ENCODE results near the gene FRMD5. TPM values are rescaled to one million over a fixed set of nuclear protein-coding genes. Genes with fewer than 3 reads are reported as not detected.

FRMD5 gene
- total and polyA plus RNA-seq, 2 experiments from 2014 or later: 0.51 to 3.8 TPM

DNA sequence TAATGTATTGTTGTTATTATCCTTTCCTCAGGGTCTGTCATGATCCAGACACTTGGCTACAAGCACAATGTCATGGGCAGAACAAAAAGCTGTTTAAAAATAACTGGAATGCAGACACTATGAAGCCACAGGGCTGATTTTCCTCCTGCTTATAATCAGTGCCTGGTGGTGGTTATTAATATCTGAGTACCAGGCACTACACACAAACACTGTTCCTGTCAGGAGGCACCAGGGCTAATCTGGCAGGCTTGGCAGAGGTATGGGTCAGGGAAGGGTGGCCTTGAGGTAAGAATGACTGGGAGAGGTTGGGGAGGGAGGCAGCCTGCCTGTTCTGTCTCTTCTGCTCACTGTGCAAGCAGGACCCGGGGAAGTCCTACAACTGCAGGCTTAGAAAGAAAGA, 301.1 kb downstream of the FRMD5 start:
- H3K9me2 ChIP-seq (replicated peaks; ENCODE audit: insufficient read depth): no peaks in the 10 kb centered on the region
- no peak overlapping the region for H2AFZ ChIP-seq
- H3K79me2 ChIP-seq: no peaks in the 10 kb centered on the region
- no peaks in the 10 kb centered on the region for H3K36me3 ChIP-seq (replicated peaks; ENCODE audit: insufficient read depth, low read depth)
- H3K27ac ChIP-seq: no peak overlapping the region
- 76% methylated on average over 1 of the region's 1 CpG for WGBS (ENCODE audit: low lambda C conversion rate, missing lambda C conversion rate)
- no peak for TF ChIP-seq CTCF (IDR thresholded peaks at IDR 0.05; ENCODE audit: poor library complexity)
- TF ChIP-seq EZH2phosphoT487 (IDR thresholded peaks at IDR 0.05; ENCODE audit: low read depth, severe bottlenecking, unreplicated experiment): no peak
- no peak for TF ChIP-seq EZH2 (IDR thresholded peaks at IDR 0.05; ENCODE audit: borderline replicate concordance)
- no peak overlapping the region for H3K4me3 ChIP-seq
- no peak overlapping the region for H3K4me2 ChIP-seq
- no peaks in the 10 kb centered on the region for H3K9me3 ChIP-seq (ENCODE audit: low read depth)
- no peaks in the 10 kb centered on the region for H4K20me1 ChIP-seq (ENCODE audit: insufficient read depth, poor library complexity, severe bottlenecking)
- H3K27me3 ChIP-seq: no peaks in the 10 kb centered on the region
- DNase-seq (ENCODE audit: low spot score): no peak
- no peaks in the 10 kb centered on the region for H3K4me1 ChIP-seq (ENCODE audit: insufficient read depth)

DNA sequence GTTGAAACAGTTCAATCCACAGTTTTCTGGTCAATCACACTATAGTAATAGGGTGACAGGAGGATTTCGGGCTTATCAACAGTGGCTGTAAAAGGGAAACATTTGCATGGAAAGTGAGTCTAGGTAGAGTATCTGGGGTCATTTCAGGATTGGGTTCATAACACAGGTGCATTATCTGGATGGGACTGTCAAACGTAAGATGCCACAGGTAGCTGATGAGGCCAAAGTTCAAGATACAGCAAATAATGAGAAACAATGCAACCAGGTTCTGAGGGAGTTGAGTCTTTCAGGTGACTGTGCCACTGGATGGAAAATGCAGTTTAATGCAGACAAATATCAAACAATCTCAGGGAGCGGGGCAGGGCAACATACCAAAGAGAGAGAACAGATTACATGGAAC, 306.0 kb downstream of the FRMD5 start:
- peak; percentile 31 for DNase-seq (ENCODE audit: low spot score)
- TF ChIP-seq CTCF (IDR thresholded peaks at IDR 0.05; ENCODE audit: poor library complexity): no peak
- no peak for TF ChIP-seq EZH2phosphoT487 (IDR thresholded peaks at IDR 0.05; ENCODE audit: low read depth, severe bottlenecking, unreplicated experiment)
- TF ChIP-seq EZH2 (IDR thresholded peaks at IDR 0.05; ENCODE audit: borderline replicate concordance): no peak
- 70% methylated on average over 3 of the region's 3 CpGs for WGBS (ENCODE audit: low lambda C conversion rate, missing lambda C conversion rate)

GRCh38 chr15:43887901-43888300, 307.2 kb downstream of the FRMD5 start:
- Histone ChIP-seq H4K20me1 (ENCODE audit: insufficient read depth, poor library complexity, severe bottlenecking) (no peaks in the 10 kb centered on the region), H3K9me3 (ENCODE audit: low read depth) (no peaks in the 10 kb centered on the region), H3K79me2 (no peaks in the 10 kb centered on the region), H2AFZ (no peak overlapping the region), H3K36me3 (replicated peaks; ENCODE audit: insufficient read depth, low read depth) (no peaks in the 10 kb centered on the region), H3K9me2 (replicated peaks; ENCODE audit: insufficient read depth) (no peaks in the 10 kb centered on the region), H3K4me3 (no peak overlapping the region), H3K4me2 (no peak overlapping the region), H3K27ac (no peak overlapping the region), H3K27me3 (no peaks in the 10 kb centered on the region), H3K4me1 (ENCODE audit: insufficient read depth) (no peaks in the 10 kb centered on the region)
- TF ChIP-seq EZH2 (IDR thresholded peaks at IDR 0.05; ENCODE audit: borderline replicate concordance) (no peak), EZH2phosphoT487 (IDR thresholded peaks at IDR 0.05; ENCODE audit: low read depth, severe bottlenecking, unreplicated experiment) (no peak), CTCF (IDR thresholded peaks at IDR 0.05; ENCODE audit: poor library complexity) (no peak)
- WGBS (ENCODE audit: low lambda C conversion rate, missing lambda C conversion rate): 94% methylated on average over 5 of the region's 5 CpGs
- no peak for DNase-seq (ENCODE audit: low spot score)

More for the DNA sequence above, 306.0 kb downstream of the FRMD5 start:
- H3K4me1 ChIP-seq (ENCODE audit: insufficient read depth): no peaks in the 10 kb centered on the region
- H3K27ac ChIP-seq: no peak overlapping the region
- no peaks in the 10 kb centered on the region for H3K36me3 ChIP-seq (replicated peaks; ENCODE audit: insufficient read depth, low read depth)
- no peak overlapping the region for H2AFZ ChIP-seq
- H3K4me2 ChIP-seq: no peak overlapping the region
- H4K20me1 ChIP-seq (ENCODE audit: insufficient read depth, poor library complexity, severe bottlenecking): no peaks in the 10 kb centered on the region
- no peaks in the 10 kb centered on the region for H3K9me3 ChIP-seq (ENCODE audit: low read depth)
- H3K4me3 ChIP-seq: no peak overlapping the region
- no peaks in the 10 kb centered on the region for H3K27me3 ChIP-seq
- no peaks in the 10 kb centered on the region for H3K9me2 ChIP-seq (replicated peaks; ENCODE audit: insufficient read depth)
- no peaks in the 10 kb centered on the region for H3K79me2 ChIP-seq

GRCh38 chr15:43886558-43886957, 308.5 kb downstream of the FRMD5 start:
- Histone ChIP-seq H3K79me2 (no peaks in the 10 kb centered on the region), H3K4me3 (no peak overlapping the region), H3K4me2 (no peak overlapping the region), H3K27me3 (no peaks in the 10 kb centered on the region), H3K36me3 (replicated peaks; ENCODE audit: insufficient read depth, low read depth) (no peaks in the 10 kb centered on the region), H4K20me1 (ENCODE audit: insufficient read depth, poor library complexity, severe bottlenecking) (no peaks in the 10 kb centered on the region), H3K9me2 (replicated peaks; ENCODE audit: insufficient read depth) (no peaks in the 10 kb centered on the region), H2AFZ (no peak overlapping the region), H3K4me1 (ENCODE audit: insufficient read depth) (no peaks in the 10 kb centered on the region), H3K9me3 (ENCODE audit: low read depth) (no peaks in the 10 kb centered on the region), H3K27ac (no peak overlapping the region)
- 98% methylated on average over 4 of the region's 4 CpGs for WGBS (ENCODE audit: low lambda C conversion rate, missing lambda C conversion rate)
- TF ChIP-seq EZH2 (IDR thresholded peaks at IDR 0.05; ENCODE audit: borderline replicate concordance) (no peak), CTCF (IDR thresholded peaks at IDR 0.05; ENCODE audit: poor library complexity) (no peak), EZH2phosphoT487 (IDR thresholded peaks at IDR 0.05; ENCODE audit: low read depth, severe bottlenecking, unreplicated experiment) (no peak)
- DNase-seq (ENCODE audit: low spot score): no peak
